GM23338 (cell line): ENCODE measurements around the gene ARSB. TPM values are rescaled to one million over a fixed set of nuclear protein-coding genes. Genes with fewer than 3 reads are reported as not detected.

ENCODE experiments used
- ATAC-seq: fragments of 200-7000 bp; cut with Tn5 transposase; 3 replicates; pipeline ENCODE4 v1.9.1; 2020
- DNase-seq: peaks from one replicate; pipeline ENCODE4 v3.0.0-alpha.2; 2015; ENCODE audit warnings: low spot score
- H2AFZ ChIP-seq: fragments of 200-600 bp; sonication (generic); 2 replicates; pipeline ENCODE4 v1.8.0; 2016; ENCODE audit warnings: antibody characterized with exemption, mild to moderate bottlenecking, moderate library complexity
- H3F3A ChIP-seq: fragments of 200-600 bp; sonication (generic); replicated peaks from 2 replicates; pipeline ENCODE4 v1.8.0; 2017; ENCODE audit warnings: antibody characterized with exemption, mixed run types, low read depth
- H3K27ac ChIP-seq: fragments of 200-600 bp; sonication (generic); 2 replicates; pipeline ENCODE4 v1.6.1; 2016; ENCODE audit warnings: low read depth
- H3K27me3 ChIP-seq: fragments of 200-600 bp; sonication (generic); 2 replicates; pipeline ENCODE4 v1.8.0; 2016; ENCODE audit warnings: mild to moderate bottlenecking, mixed run types, moderate library complexity; ENCODE audit not compliant: insufficient read depth
- H3K36me3 ChIP-seq: fragments of 200-600 bp; sonication (generic); 2 replicates; pipeline ENCODE4 v1.8.0; 2016; ENCODE audit warnings: mild to moderate bottlenecking; ENCODE audit not compliant: insufficient read depth
- H3K4me1 ChIP-seq: fragments of 200-600 bp; sonication (generic); 2 replicates; pipeline ENCODE4 v1.8.0; 2016; ENCODE audit warnings: mild to moderate bottlenecking, moderate library complexity; ENCODE audit not compliant: insufficient read depth
- H3K4me2 ChIP-seq: fragments of 200-600 bp; sonication (generic); 2 replicates; pipeline ENCODE4 v1.7.1; 2017; ENCODE audit warnings: mixed run types
- H3K4me3 ChIP-seq: fragments of 200-600 bp; sonication (generic); 2 replicates; pipeline ENCODE4 v1.6.1; 2016; ENCODE audit warnings: mixed run types
- H3K79me2 ChIP-seq: fragments of 200-600 bp; sonication (generic); replicated peaks from 2 replicates; pipeline ENCODE4 v1.8.0; 2017; ENCODE audit warnings: mild to moderate bottlenecking; ENCODE audit not compliant: insufficient read depth
- H3K9me2 ChIP-seq: fragments of 200-600 bp; sonication (generic); 2 replicates; pipeline ENCODE4 v1.8.0; 2017; ENCODE audit not compliant: insufficient read depth
- H4K20me1 ChIP-seq: fragments of 200-600 bp; sonication (generic); replicated peaks from 2 replicates; pipeline ENCODE4 v1.8.0; 2017; ENCODE audit warnings: mild to moderate bottlenecking; ENCODE audit not compliant: insufficient read depth
- H3K27ac Mint-ChIP-seq: 2 replicates; pipeline ENCODE4 v1.8.0; 2020; ENCODE audit warnings: inconsistent platforms, mild to moderate bottlenecking, moderate library complexity, mixed read lengths
- H3K27me3 Mint-ChIP-seq: 3 replicates; pipeline ENCODE4 v1.8.0; 2022; ENCODE audit warnings: low read depth, mild to moderate bottlenecking, moderate library complexity, mixed read lengths, inconsistent platforms; ENCODE audit not compliant: insufficient read depth, poor library complexity
- H3K36me3 Mint-ChIP-seq: 3 replicates; pipeline ENCODE4 v1.8.0; 2021; ENCODE audit warnings: low read depth, mild to moderate bottlenecking, inconsistent platforms, moderate library complexity, mixed read lengths
- H3K4me1 Mint-ChIP-seq: 3 replicates; pipeline ENCODE4 v1.8.0; 2020; ENCODE audit warnings: mild to moderate bottlenecking, inconsistent platforms, mixed read lengths
- H3K4me3 Mint-ChIP-seq: 3 replicates; pipeline ENCODE4 v1.8.0; 2021; ENCODE audit warnings: moderate library complexity, mild to moderate bottlenecking, inconsistent platforms, mixed read lengths
- H3K9me3 Mint-ChIP-seq: 3 replicates; pipeline ENCODE4 v1.8.0; 2020; ENCODE audit warnings: moderate library complexity, mild to moderate bottlenecking, inconsistent platforms, mixed read lengths
- ETS1 ChIP-seq: IDR thresholded peaks from 2 replicates; pipeline ENCODE4 v1.6.1; 2016; ENCODE audit warnings: antibody characterized with exemption
- EZH2phosphoT487 ChIP-seq: fragments of 200-600 bp; sonication (generic); IDR thresholded peaks from one replicate; pipeline ENCODE4 v1.8.1; 2018; ENCODE audit warnings: antibody characterized with exemption; ENCODE audit not compliant: unreplicated experiment
- JUNB ChIP-seq: IDR thresholded peaks from one replicate; pipeline ENCODE4 v1.6.1; 2016; ENCODE audit warnings: antibody characterized with exemption; ENCODE audit not compliant: unreplicated experiment
- POLR2AphosphoS5 ChIP-seq: IDR thresholded peaks from 2 replicates; pipeline ENCODE4 v1.6.1; 2016; ENCODE audit warnings: antibody characterized with exemption, low read depth
- ZNF462 ChIP-seq: fragments of 250-450 bp; sonication (Bioruptor Pico); IDR thresholded peaks from 2 replicates; pipeline ENCODE4 v1.5.0; 2020; ENCODE audit warnings: mild to moderate bottlenecking, moderate library complexity
- polyA plus RNA-seq: library from polyadenylated mRNA; unstranded; fragments of >200 nt; fragmentation: Nextera tagmentation; extraction: Ambion mirVana; gene quantifications from 2 replicates; pipeline ENCODE4 v1.2.1, GENCODE V29; 2016
- total RNA-seq: library from RNA; depleted of rRNA; stranded (reverse); fragments of >200 nt; shearing (Covaris generic); gene quantifications from 2 replicates; pipeline ENCODE4 v1.2.3, GENCODE V29; 2014

Gene ARSB
- total and polyA plus RNA-seq, 2 experiments from 2014 or later: 7.4 to 24.6 TPM

GRCh38 chr5:79005936-79006631, 21.0 kb upstream of the ARSB start (continued):
- TF ChIP-seq ZNF462 (CRISPR knock-in tag): no peak

GRCh38 chr5:79005151-79005550, 20.0 kb upstream of the ARSB start:
- H3K4me2 ChIP-seq: no peak overlapping the region
- ATAC-seq: no peak

More at GRCh38 chr5:79005151-79005550, 20.0 kb upstream of the ARSB start:
- Mint-ChIP-seq H3K9me3 (no peaks in the 10 kb centered on the region), H3K27me3 (peaks cover 2% of the 10 kb centered on the region), H3K27ac (no peak overlapping the region), H3K36me3 (no peaks in the 10 kb centered on the region), H3K4me1 (no peaks in the 10 kb centered on the region), H3K4me3 (no peak overlapping the region)
- no peak overlapping the region for H2AFZ ChIP-seq
- H3K79me2 ChIP-seq: no peaks in the 10 kb centered on the region
- H3K4me3 ChIP-seq: no peak overlapping the region
- no peaks in the 10 kb centered on the region for H4K20me1 ChIP-seq
- no peaks in the 10 kb centered on the region for H3K27me3 ChIP-seq
- H3K27ac ChIP-seq: no peak overlapping the region
- H3F3A ChIP-seq: no peaks in the 10 kb centered on the region
- no peak for DNase-seq
- H3K36me3 ChIP-seq: no peaks in the 10 kb centered on the region
- TF ChIP-seq ZNF462 (CRISPR knock-in tag) (no peak), POLR2AphosphoS5 (no peak), EZH2phosphoT487 (no peak), ETS1 (no peak), JUNB (no peak)
- H3K4me1 ChIP-seq: no peaks in the 10 kb centered on the region
- H3K9me2 ChIP-seq: no peaks in the 10 kb centered on the region
